ENCODE results near the gene CXCL16.

GRCh38 chr17:4777969-4778760 lies 38.4 kb upstream of the CXCL16 start:
- TF ChIP-seq POLR2AphosphoS5 (IDR thresholded peaks at IDR 0.05): no peak
- no peak for TF ChIP-seq CTCF (IDR thresholded peaks at IDR 0.05)
- TF ChIP-seq POLR2A (IDR thresholded peaks at IDR 0.05): no peak

Data from prostate gland (tissue), 2 donors.